NCI-H526 treated with DMSO at 0.1 percent for 48 hours (cell line): ENCODE data around the gene VPS8.
"Not testable (repeated sequence)": the region's sequence is repeated elsewhere in the genome, so short reads cannot be mapped to it uniquely, and the experiment has no call there.

ENCODE experiments used
- DNase-seq: peaks from one replicate; lab custom pipeline; 2025; lab: John Stamatoyannopoulos, UW

VPS8 gene

DNA sequence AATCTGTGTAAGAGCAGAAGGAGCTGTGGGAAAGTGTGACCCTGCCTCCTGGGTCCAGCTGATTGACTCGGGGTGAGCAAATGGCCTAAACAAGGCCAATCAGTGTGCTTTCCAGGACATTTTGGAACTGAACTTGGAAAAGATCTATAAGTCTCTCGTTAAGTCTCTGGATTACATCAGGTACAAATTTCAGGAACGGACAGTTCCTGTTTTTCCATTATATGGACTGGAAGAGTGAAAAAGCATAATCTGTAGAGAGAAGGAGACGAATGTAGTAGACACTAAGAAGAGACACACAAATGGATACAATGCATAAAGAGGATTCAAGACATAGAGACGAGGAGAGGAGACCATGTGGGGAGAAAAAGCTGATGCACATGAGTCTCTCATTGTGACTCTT lies 173.6 kb downstream of the VPS8 start:
- DNase-seq, result no peak

GRCh38 chr3:184986366-184986889 lies 174.5 kb downstream of the VPS8 start:
- no peak for DNase-seq

DNA sequence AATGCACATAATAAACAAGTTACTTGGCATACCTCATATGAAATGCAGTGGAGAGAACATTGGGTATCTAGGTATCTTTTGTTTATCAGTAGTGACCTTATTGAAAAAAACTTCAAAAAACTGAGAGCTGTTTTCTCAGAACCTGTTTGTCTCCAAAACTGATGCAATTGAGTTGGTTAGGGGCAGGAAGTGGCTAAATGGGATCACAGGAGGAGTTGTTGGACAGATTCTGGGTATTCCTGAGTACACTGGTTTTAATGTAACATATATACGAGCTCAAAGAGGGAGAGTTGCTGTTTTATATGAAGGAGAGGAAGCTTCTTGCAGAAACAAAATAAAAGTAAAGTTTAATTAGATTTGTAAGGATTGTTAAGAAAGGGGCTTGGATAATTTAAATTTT lies 181.4 kb downstream of the VPS8 start:
- DNase-seq, result no peak

DNA sequence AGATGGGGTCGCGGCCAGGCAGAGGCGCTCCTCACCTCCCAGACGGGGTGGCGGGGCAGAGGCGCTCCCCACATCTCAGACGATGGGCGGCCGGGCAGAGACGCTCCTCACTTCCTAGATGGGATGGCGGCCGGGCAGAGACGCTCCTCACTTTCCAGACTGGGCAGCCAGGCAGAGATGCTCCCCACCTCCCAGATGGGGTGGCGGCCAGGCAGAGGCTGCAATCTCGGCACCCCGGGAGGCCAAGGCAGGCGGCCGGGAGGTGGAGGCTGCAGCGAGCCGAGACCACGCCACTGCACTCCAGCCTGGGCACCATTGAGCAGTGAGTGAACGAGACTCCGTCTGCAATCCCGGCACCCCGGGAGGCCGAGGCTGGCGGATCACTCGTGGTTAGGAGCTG lies 191.9 kb downstream of the VPS8 start:
- DNase-seq, result not testable (repeated sequence)

- no peak for DNase-seq
Measured at GRCh38 chr3:185009650-185010049, 197.7 kb downstream of the VPS8 start.

- not testable (repeated sequence) for DNase-seq
Measured at GRCh38 chr3:185017584-185017983, 205.6 kb downstream of the VPS8 start.

DNA sequence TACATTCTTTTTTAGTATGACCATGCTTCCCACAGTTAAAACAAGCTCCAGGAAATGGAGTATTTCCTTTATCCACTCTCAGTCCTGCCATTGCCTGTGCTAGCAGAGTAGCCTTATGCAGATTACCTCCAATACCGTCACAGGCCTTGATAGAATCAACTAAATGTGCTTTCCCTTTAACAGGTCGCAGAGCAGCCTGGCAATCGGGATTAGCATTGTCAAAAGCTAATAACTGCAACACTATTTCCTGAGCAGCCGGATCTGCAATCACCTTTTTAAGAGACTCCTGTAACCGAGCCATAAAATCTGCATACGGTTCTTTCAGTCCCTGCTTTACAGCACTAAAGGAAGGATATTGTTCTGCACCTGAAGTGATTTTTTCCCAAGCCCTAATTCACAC lies 206.0 kb downstream of the VPS8 start:
- not testable (repeated sequence) for DNase-seq

DNA sequence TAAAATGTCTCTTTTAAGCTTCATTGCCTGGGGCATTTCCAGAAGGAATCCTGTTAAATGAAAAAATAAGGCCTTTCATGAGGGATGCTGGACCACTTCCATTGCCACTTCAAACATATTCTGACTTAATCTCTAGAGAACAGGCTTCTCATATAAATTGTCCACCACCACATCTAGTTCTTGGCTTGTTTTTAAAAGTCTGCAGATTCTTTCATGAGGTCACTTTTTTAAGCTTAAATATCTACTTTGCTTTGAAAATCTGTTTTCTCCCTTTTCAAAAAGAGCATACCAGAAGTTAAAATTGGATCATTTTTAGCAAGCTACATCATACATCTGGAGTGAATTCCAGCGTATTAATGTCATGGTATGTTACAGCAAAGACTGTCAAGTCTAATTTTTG lies 209.3 kb downstream of the VPS8 start:
- no peak for DNase-seq

DNA sequence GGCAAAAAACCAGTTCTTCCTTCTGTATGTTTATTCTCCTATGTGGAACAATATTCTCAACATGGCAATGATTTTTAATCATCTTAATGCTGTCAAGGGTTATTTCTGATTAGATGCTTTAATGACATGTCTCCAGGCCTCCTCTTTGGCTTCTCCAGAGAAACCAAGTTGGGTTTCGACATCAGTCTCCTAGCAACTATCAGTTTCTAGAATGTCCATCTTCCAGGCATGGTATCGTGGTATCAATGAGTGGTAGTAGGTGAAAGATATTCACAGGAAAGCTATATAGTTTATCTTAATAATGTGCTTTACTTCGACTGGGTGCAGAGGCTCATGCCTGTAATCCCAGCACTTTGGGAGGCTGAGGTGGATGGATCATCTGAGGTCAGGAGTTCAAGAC lies 212.4 kb downstream of the VPS8 start:
- no peak for DNase-seq

DNA sequence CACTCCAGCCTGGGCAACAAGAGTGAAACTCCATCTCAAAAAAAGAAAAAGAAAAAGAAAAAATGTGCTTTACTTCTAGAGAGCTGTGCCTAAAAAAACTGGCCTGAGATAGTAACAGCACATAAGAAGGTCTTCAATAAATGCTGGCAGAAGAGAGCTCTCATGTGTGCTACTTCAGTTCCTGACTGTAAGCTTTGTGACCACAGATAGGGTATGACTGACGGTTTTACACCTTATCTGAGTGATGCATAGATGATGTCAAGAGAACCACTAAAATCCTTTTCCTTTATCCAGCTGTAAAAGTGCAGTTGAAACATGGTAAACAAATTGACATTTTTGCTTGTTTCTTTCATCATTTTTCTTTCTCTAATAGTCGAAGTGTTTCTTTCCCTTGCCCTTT lies 213.0 kb downstream of the VPS8 start:
- no peak for DNase-seq

DNA sequence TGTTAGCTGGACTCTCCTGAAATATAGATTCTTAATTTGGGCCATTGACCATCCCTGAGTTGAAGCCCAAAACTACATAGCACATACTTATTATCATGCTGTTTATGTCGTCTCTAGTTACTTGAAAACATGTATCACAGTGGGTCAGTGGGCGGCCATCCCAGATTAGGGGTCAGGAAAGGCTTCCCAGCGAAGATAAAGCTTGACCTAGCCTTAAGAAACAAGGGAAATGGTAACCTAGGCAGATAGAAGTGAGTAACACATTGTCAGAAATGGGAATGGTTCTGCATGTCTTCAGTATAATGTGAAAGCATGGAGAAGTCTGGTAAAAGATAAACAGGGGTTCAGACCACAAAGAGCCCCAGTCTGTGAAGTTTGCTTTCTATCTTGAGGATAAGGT lies 216.2 kb downstream of the VPS8 start:
- DNase-seq, result no peak

DNA sequence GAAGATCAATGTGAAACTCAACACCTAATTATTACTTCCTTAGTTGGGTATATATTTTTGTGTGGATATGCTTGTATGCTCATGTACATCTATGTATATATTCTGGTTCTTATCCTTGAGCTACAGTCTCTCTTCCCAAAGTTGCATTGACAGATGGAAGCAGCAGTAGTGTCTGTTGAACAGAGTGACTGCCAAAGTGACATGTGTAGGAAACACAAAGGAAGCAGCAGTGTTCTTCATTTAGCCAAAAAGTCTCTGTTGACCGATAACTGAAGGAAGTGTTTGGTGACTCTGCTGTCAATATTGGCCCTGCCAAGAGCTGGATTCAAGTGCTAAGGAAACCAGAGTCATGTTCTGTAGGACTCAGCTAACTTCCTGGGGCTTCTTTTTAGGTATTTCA lies 217.1 kb downstream of the VPS8 start:
- no peak for DNase-seq

- DNase-seq, result no peak
Measured at GRCh38 chr3:185030399-185030798, 218.4 kb downstream of the VPS8 start.

GRCh38 chr3:185030951-185031350 lies 219.0 kb downstream of the VPS8 start:
- DNase-seq, result no peak

GRCh38 chr3:185037801-185038200 lies 225.8 kb downstream of the VPS8 start:
- no peak for DNase-seq

DNA sequence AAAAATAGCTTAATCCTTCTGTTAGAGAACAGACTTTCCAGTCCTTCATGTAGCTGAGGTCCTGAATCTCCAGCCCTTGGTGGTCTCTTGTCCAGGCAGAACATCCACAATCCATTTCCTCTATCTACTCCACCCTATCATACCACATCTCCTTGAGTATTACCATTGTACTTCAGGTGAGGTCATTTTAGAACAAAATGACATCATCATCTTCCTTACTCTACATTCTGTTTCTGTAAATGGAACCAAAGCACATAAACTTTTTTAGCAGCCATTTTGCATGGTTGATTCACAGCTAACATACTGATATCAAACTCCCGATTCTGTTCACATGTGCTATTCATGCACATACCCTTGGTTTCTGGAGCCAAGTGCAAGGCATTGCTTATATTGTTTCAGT lies 228.5 kb downstream of the VPS8 start:
- no peak for DNase-seq

- DNase-seq, result no peak
Measured at GRCh38 chr3:185041540-185041939, 229.6 kb downstream of the VPS8 start.

- DNase-seq, result no peak
Measured at GRCh38 chr3:185042312-185043050, 230.5 kb downstream of the VPS8 start.

DNA sequence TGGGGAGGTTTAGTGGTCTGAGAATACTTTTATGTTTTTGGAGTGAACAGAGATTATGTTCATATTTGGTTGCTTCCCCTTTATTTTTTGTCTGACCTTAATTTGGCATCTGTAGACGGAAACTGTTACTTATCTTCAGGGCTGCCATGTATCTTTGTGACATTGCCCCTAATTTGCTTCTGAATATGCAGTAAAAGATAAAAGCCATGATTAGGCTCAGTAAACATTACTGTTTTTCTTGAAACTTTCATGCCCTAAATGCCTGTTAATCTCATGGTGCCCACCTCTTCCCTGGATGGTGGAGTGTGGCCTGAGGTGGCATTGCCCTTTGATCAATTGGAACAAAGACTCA lies 234.2 kb downstream of the VPS8 start:
- DNase-seq, result no peak

GRCh38 chr3:185046603-185047002 lies 234.6 kb downstream of the VPS8 start:
- no peak for DNase-seq

DNA sequence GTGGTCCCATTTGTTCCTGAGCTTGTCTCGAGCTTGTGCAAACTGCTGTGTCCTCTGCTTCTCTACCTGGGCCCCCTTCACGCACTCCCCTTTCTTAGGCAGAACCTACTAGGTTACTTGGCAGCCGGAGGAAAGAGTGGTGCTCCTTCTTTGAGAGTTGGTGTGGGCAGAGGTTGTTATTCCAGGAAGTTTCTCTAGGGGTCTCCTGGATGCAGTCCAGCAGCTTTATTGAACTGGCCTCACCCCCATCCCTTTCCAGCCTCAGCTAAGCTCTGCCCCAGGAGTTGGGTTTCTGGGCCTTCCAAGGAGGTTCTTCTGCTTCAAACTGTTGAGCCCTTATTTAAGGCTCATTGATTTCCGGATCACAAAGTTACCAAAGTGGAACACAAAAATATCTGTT lies 237.7 kb downstream of the VPS8 start:
- DNase-seq, result no peak

DNA sequence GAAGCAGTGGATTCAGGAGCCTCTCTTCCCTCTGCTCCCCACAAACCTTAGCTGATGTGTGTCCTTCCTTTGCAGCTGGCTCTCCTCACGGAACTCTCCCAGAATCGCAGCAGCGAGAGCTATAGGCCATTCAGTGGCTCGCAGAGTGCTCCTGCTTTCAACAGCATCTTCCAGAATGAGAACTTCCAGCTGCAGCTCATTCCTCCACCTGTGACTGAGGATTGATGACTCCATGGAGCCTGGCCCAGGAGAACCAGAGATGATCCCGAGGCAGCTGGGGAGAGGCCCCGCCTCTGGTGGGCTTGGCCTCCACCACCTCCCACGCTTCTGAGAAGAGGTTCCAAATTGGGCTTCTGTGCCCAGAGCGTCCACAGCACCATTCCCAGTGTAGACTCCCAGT lies 239.8 kb downstream of the VPS8 start:
- DNase-seq, result no peak

GRCh38 chr3:185052631-185053030 lies 240.7 kb downstream of the VPS8 start:
- no peak for DNase-seq

- no peak for DNase-seq
Measured at GRCh38 chr3:185056908-185057307, 244.9 kb downstream of the VPS8 start.
